NCI-H1436 (cell line): Measurements from ENCODE around the gene CCDC197.

Experiments used
- DNase-seq: peaks from one replicate; lab custom pipeline; 2025; lab: John Stamatoyannopoulos, UW

CCDC197 gene

GRCh38 chr14:94026173-94026888 lies 29.2 kb downstream of the CCDC197 start, which contains the start of gene OTUB2:
TSS of gene OTUB2 (plus strand) at chr14:94026340. CDS start at chr14:94026538, 198 bp downstream.
- peak; percentile 95 for DNase-seq

- DNase-seq: no peak
Observed at GRCh38 chr14:94026889-94027469, 29.9 kb downstream of the CCDC197 start.

DNA sequence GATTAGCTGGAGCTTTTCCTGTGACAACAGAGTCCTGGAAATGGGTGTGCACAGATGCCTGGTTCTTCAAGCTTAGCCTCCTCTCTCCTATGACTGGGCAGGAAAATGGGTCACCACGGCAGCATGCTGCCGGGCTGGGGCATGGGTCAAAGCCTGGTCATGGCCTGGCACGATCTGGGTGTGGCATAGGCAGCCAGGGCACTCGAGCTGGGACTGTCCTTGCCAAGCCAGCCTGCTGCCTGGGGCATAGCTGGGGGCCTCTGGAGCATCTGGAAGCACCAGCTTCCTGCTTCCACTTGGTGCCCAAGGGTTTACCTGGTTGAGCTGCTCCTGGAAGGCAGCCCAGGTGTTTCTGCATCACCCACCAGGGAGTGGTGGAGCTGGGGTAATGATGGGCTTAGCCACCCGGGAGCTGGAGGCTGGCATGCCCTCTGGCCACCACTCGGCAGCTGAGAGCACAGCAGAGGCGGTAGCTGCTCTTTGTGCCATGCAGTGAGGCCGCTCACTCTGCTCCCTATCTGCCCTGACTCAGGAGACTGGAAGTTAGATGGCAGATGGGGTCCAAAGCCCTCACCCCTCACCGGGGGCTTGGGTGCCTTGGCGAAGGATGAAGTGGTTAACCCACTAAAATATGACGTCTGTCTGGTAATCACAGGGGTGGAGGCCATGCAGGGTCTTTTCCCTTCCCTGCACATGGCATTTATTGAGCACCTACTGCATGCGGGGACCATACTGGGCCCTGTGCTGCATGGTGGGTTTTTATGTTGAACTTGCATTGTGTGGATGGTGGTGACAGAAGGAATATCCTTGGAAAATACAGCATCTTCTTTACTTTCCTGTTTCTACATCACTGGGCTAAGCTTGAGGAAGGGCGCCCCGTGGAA lies 30.7 kb downstream of the CCDC197 start:
- no peak for DNase-seq

GRCh38 chr14:94028450-94028826 lies 31.3 kb downstream of the CCDC197 start:
- no peak for DNase-seq

DNA sequence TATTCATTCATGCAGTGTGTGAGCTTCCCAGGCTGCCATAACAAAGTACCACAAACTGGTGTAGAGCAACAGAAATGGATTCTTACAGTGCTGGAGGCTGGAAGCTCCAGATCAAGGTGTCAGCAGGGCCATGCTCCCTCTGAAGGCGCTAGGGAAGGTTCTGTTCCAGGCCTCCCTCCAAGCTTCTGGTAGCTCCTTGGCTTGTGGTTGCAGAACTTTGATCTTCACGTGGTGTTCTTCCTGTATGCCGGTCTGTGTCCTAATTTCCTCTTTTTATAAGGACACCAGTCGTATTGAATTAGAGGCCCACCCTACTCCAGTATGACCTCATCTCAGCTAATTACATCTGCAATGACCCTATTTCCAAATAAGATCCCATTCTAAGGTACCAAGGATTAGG lies 32.2 kb downstream of the CCDC197 start:
- no peak for DNase-seq

DNA sequence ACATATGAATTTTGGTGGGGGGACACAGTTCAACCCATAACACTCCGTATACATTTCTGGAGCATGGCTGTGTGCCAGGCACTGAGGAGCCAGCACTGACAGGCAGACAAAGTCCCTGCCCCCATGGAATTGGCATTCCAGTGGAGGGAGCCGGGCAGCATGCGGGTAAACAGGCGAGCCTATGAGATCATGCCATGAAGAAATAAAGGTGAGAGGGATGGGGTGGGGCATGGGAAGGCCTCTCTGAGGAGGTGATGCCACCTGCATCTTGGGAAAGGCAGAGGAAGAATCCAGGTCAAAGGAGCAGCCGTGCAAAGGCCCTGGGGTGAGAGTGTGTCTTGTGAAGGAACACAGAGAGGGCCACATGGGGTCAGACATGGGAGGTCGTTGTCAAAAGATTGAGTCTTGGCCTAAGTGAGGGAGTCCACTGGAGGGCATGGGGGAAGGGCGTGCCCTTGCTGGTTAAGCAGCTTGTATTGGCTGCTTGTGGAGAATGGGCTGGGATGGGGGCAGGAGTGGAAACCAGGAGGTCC lies 32.6 kb downstream of the CCDC197 start:
- no peak for DNase-seq

DNA sequence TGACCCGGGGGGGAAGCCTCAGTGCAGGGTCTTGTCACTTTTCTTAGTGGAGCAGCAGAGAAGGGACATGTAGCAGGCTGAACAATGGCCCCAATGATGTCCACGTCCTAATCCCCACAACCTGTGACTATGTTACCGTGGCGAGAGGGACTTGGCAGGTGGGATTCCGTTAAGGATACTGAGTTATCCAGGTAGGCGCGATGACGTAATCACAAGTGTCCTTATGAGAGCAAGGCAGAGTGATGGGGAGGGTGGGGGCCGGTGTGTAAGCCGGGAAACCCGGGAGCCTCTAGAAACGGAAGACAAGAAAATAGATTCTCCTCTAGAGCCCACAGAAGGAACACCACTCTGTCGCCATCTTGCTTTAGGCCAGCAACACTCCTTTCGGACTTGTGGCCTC lies 33.5 kb downstream of the CCDC197 start:
- DNase-seq: no peak

- DNase-seq: no peak
Observed at GRCh38 chr14:94031161-94031882, 34.2 kb downstream of the CCDC197 start.

- DNase-seq: no peak
Observed at GRCh38 chr14:94031883-94032279, 34.8 kb downstream of the CCDC197 start.

GRCh38 chr14:94034886-94035285 lies 37.8 kb downstream of the CCDC197 start:
- DNase-seq: no peak

DNA sequence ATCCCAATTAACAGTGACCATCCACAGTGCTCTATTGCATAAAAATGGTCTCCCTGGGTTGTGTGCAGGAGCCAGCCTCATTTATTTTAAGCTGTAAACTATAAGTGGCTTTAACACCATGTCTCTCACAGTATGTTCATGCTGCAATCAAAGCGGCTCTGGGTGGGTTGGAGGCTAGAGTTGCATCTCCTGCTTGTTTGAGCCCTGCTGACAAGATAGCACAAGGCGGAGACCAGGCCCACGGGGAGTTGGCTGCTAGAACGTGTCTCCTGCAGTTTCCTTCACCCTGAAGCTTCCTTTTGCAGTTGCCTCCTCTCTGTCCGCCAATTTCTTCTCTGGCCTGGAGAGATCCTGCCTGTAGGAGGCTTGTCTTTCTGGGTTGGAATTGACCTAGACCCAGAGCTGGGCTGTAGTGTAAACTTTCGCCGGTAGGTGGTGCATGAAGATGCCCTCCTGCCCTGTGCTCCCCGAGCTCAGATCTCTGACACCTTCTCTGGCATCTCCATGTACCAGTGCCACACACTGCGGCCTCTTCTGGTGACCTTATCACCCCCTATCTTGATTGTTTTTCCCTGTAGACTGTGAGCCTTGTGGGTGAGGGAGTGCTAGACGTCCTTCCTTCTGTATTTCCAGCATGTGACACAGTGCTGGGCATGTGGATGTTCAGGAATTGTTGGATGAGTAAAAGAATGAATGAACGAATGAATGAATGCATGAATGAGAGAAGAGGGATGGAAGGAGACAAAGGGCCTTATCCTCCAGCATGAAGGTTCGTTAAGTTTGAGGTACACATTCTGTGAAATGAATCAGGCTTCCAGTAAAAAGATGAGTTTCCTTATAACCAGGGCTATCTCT lies 39.4 kb downstream of the CCDC197 start:
- DNase-seq: no peak

GRCh38 chr14:94037954-94038353 lies 40.9 kb downstream of the CCDC197 start:
- no peak for DNase-seq

DNA sequence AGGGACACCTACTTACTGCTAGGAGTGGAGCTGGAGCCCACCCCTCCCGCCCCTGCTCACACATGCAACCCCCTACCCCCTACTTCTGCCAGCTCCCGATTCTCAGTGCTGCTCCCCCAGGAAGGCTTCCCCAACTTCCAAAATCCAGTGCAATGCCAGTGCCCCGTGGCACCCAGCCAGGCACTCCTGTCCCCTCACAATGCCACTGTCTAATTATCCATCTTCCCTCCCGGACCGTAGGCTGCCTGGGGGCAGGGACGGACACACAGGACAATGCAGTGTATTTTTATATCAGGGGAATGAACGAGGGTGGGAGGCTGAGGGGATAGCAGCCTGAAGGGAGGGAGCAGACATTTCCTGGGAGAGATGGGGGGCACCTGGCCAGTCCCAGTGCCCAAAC lies 41.4 kb downstream of the CCDC197 start:
- DNase-seq: no peak

DNA sequence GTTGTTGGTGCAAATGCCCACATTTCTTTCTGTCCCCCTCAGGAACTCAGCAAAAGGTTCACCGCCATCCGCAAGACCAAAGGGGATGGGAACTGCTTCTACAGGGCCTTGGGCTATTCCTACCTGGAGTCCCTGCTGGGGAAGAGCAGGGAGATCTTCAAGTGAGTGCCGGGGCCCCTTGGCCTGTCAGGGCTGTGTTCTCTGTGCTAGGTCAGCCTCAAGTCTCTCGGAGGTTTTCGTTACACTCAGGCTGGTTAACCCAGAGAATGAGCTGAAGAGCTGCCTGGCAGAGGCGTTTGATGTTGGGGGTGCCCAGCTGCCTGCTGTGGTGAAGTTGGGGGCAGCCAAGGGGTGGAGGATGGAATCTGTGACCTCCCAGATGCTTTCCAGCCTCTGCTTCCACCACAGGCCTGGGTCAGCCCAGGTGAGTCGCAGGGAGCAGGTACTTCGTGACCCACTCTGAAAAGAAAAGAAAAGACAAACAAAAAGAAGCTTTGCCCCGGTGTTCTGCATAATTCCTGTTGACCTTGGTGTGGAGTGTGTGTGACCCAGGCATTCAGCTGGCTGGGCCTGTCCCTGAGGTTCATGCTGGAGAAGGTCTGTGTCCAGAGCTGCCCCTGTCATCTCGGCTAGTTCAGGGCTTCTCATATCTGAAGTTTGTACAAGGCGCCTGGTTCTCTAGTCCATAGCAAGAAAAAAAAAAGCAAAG lies 42.0 kb downstream of the CCDC197 start:
- no peak for DNase-seq

- DNase-seq: no peak
Observed at GRCh38 chr14:94040247-94040646, 43.1 kb downstream of the CCDC197 start.

DNA sequence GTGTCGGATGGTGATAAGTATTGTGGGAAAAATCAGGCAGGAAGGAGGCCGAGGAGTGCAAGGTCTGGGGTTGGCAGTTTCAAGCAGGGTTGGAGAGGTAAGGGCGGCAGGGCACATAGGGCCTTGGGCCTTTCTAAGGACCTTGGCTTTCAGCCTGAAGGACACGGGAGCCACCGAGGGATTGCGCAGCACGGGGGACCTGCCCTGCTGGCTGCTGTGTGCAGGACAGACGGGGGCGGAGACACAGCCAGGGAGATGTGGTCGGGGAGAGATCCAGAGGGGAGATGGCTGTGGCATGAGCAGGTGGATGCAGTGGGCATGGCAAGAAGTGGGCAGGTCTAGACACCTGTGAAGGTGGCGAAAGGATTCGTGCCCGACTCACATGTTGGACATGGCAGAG lies 43.7 kb downstream of the CCDC197 start:
- DNase-seq: no peak

DNA sequence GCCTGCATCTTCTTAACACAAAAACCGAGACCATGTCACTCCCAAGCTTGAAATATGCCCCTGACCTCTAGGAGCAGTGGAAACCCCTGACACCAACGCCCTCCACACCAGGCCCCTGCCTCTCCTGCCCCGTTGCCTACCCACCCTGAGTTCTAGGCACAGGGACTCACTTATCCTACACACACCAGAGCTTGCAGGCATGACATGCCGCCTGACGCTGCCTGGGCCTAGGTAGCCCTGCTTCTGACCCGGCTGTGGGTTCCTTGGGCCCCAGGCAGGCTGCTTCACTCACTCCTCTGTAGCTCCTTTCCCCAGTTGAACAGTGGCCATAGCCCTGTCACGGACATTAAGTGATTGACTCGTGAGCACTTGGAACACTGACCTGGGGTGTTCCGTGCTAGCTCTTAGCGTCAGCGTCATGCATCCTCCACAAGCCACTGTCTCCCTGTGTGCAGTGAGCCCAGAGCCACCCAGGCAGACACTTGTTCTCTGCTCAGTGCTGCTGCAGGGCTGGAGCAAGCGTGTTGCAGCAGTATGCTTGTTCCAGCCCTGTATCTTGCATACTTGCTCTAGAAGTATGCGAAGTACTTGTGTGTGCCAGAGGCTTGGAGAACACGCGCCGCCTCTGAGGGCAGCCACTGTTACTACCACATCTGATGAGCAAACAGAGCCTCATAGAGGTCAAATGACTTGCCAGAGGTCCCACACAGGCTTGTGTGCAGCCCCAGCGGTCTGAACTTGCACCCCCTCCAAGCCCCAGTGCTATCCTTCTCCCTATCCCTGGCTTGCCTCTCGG lies 44.6 kb downstream of the CCDC197 start:
- no peak for DNase-seq

GRCh38 chr14:94042433-94043091 lies 45.5 kb downstream of the CCDC197 start:
- no peak for DNase-seq
